GM03348 (cell line): ENCODE results near the gene NFIL3.

ENCODE experiments used
- DNase-seq: peaks from one replicate; pipeline ENCODE4 v3.0.0; 2012; ENCODE audit warnings: low spot score

Gene NFIL3

GRCh38 chr9:91421971-91422757 lies 1.5 kb downstream of the NFIL3 start:
- peak; percentile 33 for DNase-seq

GRCh38 chr9:91421128-91421765 lies 2.4 kb downstream of the NFIL3 start:
- DNase-seq = peak; percentile 66

- DNase-seq = no peak
Measured at GRCh38 chr9:91420501-91421127, 3.0 kb downstream of the NFIL3 start.

GRCh38 chr9:91419222-91420191 lies 4.1 kb downstream of the NFIL3 start:
- peak; percentile 76 for DNase-seq

GRCh38 chr9:91418215-91418610 lies 5.4 kb downstream of the NFIL3 start:
- DNase-seq = no peak

- no peak for DNase-seq
Measured at GRCh38 chr9:91417602-91418214, 5.9 kb downstream of the NFIL3 start.

- DNase-seq = peak; percentile 27
Measured at GRCh38 chr9:91416096-91416712, 7.4 kb downstream of the NFIL3 start.

GRCh38 chr9:91415290-91415689 lies 8.3 kb downstream of the NFIL3 start:
- DNase-seq = no peak

- no peak for DNase-seq
Measured at GRCh38 chr9:91412941-91413340, 10.7 kb downstream of the NFIL3 start.

GRCh38 chr9:91411096-91411771 lies 12.4 kb downstream of the NFIL3 start:
- DNase-seq = no peak

- DNase-seq = no peak
Measured at GRCh38 chr9:91410161-91410560, 13.5 kb downstream of the NFIL3 start.

- DNase-seq = peak; percentile 30
Measured at GRCh38 chr9:91408475-91408874, 15.2 kb downstream of the NFIL3 start.

- DNase-seq = no peak
Measured at GRCh38 chr9:91407580-91408318, 15.9 kb downstream of the NFIL3 start.

- DNase-seq = no peak
Measured at GRCh38 chr9:91405343-91406077, 18.1 kb downstream of the NFIL3 start.

GRCh38 chr9:91403665-91404543 lies 19.7 kb downstream of the NFIL3 start:
- DNase-seq = no peak

- no peak for DNase-seq
Measured at GRCh38 chr9:91398926-91399325, 24.7 kb downstream of the NFIL3 start.

- peak; percentile 68 for DNase-seq
Measured at GRCh38 chr9:91395553-91396471, 27.8 kb downstream of the NFIL3 start.
